HepG2 (cell line): Measurements from ENCODE around the gene CCL4. TPM values are rescaled to one million over a fixed set of nuclear protein-coding genes. Genes with fewer than 3 reads are reported as not detected.

ENCODE experiments used
- ATAC-seq: fragments of 200-7000 bp; cut with Tn5 transposase; 3 replicates; pipeline ENCODE4 v1.9.1; 2020; ENCODE audit warnings: mild to moderate bottlenecking, moderate library complexity
- BruUV-seq: library from RNA; stranded (reverse); fragments of 400-500 nt; replicated peaks from 2 replicates; lab custom pipeline; 2021; lab: Mats Ljungman, UMichigan
- CTCF ChIA-PET: fragments of 300-600 bp; formaldehyde crosslinking; extraction: SDS; loops from one replicate; lab custom pipeline; 2021; ENCODE audit warnings: low total read pairs, inconsistent platforms, low intra/inter-chr PET ratio; lab: Yijun Ruan, JAX
- POLR2A ChIA-PET: fragments of 350-600 bp; sonication (Branson Sonifier 250); formaldehyde crosslinking; loops from one replicate; lab custom pipeline; 2020; ENCODE audit warnings: antibody characterized with exemption, inconsistent platforms; lab: Yijun Ruan, JAX
- DNase-seq: peaks from one replicate; pipeline ENCODE4 v3.0.0-alpha.2; 2015; ENCODE audit warnings: low spot score
- FAIRE-seq: peaks from 3 replicates; lab custom pipeline; 2011; peaks lifted over from hg19 to GRCh38; lab: Jason Lieb, UNC
- H2AFZ ChIP-seq: one replicate; pipeline ENCODE4 v1.6.1; 2011; ENCODE audit warnings: low read length, inconsistent platforms
- H3K27ac ChIP-seq: fragments of 300-600 bp; 3 replicates; pipeline ENCODE4 v1.8.0; 2011; ENCODE audit warnings: mixed run types, mild to moderate bottlenecking, mixed read lengths, low read length, inconsistent platforms; ENCODE audit not compliant: insufficient read depth; ENCODE audit errors: extremely low read length
- H3K27me3 ChIP-seq, 2 experiments: fragments of 200-600 bp in 1 of 2; 2 replicates in 1 of 2; 3 replicates in 1 of 2; pipeline versions ENCODE4 v1.6.0 to v1.8.0; 2011; ENCODE audit warnings: low read length in 2 of 2, mild to moderate bottlenecking in 2 of 2, moderate library complexity in 2 of 2, inconsistent platforms in 1 of 2; ENCODE audit not compliant: insufficient read depth in 2 of 2, control insufficient read depth in 1 of 2
- H3K36me3 ChIP-seq, 2 experiments: fragments of 200-600 bp in 1 of 2; replicated peaks in 1 of 2; 2 replicates in 1 of 2; 3 replicates in 1 of 2; pipeline versions ENCODE4 v1.5.1 to v1.8.0; 2011; ENCODE audit warnings: low read length in 2 of 2, inconsistent platforms in 1 of 2; ENCODE audit not compliant: insufficient read depth in 2 of 2, control insufficient read depth in 1 of 2
- H3K4me1 ChIP-seq: 2 replicates; pipeline ENCODE4 v1.5.1; 2012; ENCODE audit warnings: low read length, inconsistent platforms; ENCODE audit not compliant: insufficient read depth
- H3K4me2 ChIP-seq: 2 replicates; pipeline ENCODE4 v1.6.0; 2011; ENCODE audit warnings: low read depth, low read length, inconsistent platforms
- H3K4me3 ChIP-seq, 3 experiments: fragments of 200-600 bp in 1 of 3; sonication (generic), shearing (Covaris generic) in 1 of 3; replicated peaks in 1 of 3; 2 replicates each; pipeline ENCODE4 v1.5.1; 2011 to 2016; ENCODE audit warnings: low read length in 3 of 3, inconsistent platforms in 2 of 3, low read depth in 2 of 3, mild to moderate bottlenecking in 2 of 3, control low read depth in 1 of 3, mixed read lengths in 1 of 3; ENCODE audit not compliant: insufficient read depth in 1 of 3
- H3K79me2 ChIP-seq: one replicate; pipeline ENCODE4 v1.6.1; 2011; ENCODE audit warnings: low read length, inconsistent platforms; ENCODE audit not compliant: insufficient read depth
- H3K9ac ChIP-seq: 2 replicates; pipeline ENCODE4 v1.6.0; 2011; ENCODE audit warnings: mild to moderate bottlenecking, low read depth, low read length, inconsistent platforms; ENCODE audit not compliant: insufficient read depth
- H3K9me3 ChIP-seq: 2 replicates; pipeline ENCODE4 v1.5.1; 2012; ENCODE audit warnings: mild to moderate bottlenecking, low read length
- H4K20me1 ChIP-seq: 2 replicates; pipeline ENCODE4 v1.6.0; 2011; ENCODE audit warnings: inconsistent platforms, mild to moderate bottlenecking, low read length, moderate library complexity; ENCODE audit not compliant: insufficient read depth
- BORCS8-MEF2B ChIP-seq: sonication (generic); formaldehyde crosslinking; IDR thresholded peaks from 2 replicates; pipeline ENCODE4 v1.8.0; 2022; ENCODE audit warnings: mild to moderate bottlenecking, missing genetic modification reagents
- FOXC1 ChIP-seq: sonication (generic); formaldehyde crosslinking; IDR thresholded peaks from 2 replicates; pipeline ENCODE4 v1.8.0; 2022; ENCODE audit warnings: mild to moderate bottlenecking, missing genetic modification reagents, borderline replicate concordance
- MAFK ChIP-seq, 2 experiments: IDR thresholded peaks in 1 of 2; conservative IDR thresholded peaks in 1 of 2; 2 replicates each; pipeline ENCODE4 v1.6.1; 2011; ENCODE audit warnings: improper control_type of control experiment in 2 of 2, low read length in 2 of 2
- MTF1 ChIP-seq: sonication (generic); formaldehyde crosslinking; IDR thresholded peaks from 2 replicates; pipeline ENCODE4 v1.5.0; 2020; ENCODE audit warnings: missing genetic modification reagents
- ZFP36L2 ChIP-seq: sonication (generic); formaldehyde crosslinking; IDR thresholded peaks from 2 replicates; pipeline ENCODE4 v1.4.0; 2020; ENCODE audit warnings: missing genetic modification reagents
- ZNF879 ChIP-seq: sonication (generic); formaldehyde crosslinking; IDR thresholded peaks from 2 replicates; pipeline ENCODE4 v1.8.1; 2023; ENCODE audit warnings: missing genetic modification reagents
- ZSCAN30 ChIP-seq: sonication (generic); formaldehyde crosslinking; IDR thresholded peaks from 2 replicates; pipeline ENCODE4 v1.5.0; 2020; ENCODE audit warnings: mild to moderate bottlenecking, missing genetic modification reagents
- WGBS: methylation state at CpG from one replicate; pipeline ENCODE4 v1.1.6; 2017; ENCODE audit warnings: low lambda C conversion rate; 5-methylcytosine and 5-hydroxymethylcytosine counted together
- in situ Hi-C: cut with HindIII; loops from 2 replicates; pipeline ENCODE4 v1.10.0; 2017; ENCODE audit warnings: low pct_unique_long_range_greater_than_20kb; ENCODE audit not compliant: extremely low pct_ligation_motif_present
- intact Hi-C: fragments of 100-400 bp; cut with micrococcal nuclease; formaldehyde crosslinking; loops from one replicate; pipeline ENCODE4 v1.10.0; 2022; ENCODE audit not compliant: unreplicated experiment
- polyA plus RNA-seq, 8 experiments: library from polyadenylated mRNA; depleted of rRNA in 3 of 8; stranded (reverse) in 7 of 8; unstranded in 1 of 8; fragments of >200 nt; fragmentation: Illumina TruSeq in 4 of 8; extraction: Trizol in 4 of 8; gene quantifications; 2 replicates each; pipeline versions ENCODE4 v1.2.1 to v1.2.3, GENCODE V29; 2011 to 2016; ENCODE audit warnings: low read depth in 4 of 8, missing spikeins in 1 of 8, mixed read lengths in 1 of 8; ENCODE audit not compliant: insufficient read depth in 1 of 8
- total RNA-seq, 5 experiments: library from RNA; depleted of rRNA; stranded (reverse); fragments of >200 nt; fragmentation: Illumina TruSeq; extraction: Trizol; gene quantifications; 2 replicates each; pipeline ENCODE4 v1.2.3, GENCODE V29; 2016; ENCODE audit warnings: low read depth in 1 of 5

The CCL4 gene
- total and polyA plus RNA-seq, 2 of the 13 experiments (the other 11 are each of a cell fraction or from before 2014, with no cell fraction given) = not detected

DNA sequence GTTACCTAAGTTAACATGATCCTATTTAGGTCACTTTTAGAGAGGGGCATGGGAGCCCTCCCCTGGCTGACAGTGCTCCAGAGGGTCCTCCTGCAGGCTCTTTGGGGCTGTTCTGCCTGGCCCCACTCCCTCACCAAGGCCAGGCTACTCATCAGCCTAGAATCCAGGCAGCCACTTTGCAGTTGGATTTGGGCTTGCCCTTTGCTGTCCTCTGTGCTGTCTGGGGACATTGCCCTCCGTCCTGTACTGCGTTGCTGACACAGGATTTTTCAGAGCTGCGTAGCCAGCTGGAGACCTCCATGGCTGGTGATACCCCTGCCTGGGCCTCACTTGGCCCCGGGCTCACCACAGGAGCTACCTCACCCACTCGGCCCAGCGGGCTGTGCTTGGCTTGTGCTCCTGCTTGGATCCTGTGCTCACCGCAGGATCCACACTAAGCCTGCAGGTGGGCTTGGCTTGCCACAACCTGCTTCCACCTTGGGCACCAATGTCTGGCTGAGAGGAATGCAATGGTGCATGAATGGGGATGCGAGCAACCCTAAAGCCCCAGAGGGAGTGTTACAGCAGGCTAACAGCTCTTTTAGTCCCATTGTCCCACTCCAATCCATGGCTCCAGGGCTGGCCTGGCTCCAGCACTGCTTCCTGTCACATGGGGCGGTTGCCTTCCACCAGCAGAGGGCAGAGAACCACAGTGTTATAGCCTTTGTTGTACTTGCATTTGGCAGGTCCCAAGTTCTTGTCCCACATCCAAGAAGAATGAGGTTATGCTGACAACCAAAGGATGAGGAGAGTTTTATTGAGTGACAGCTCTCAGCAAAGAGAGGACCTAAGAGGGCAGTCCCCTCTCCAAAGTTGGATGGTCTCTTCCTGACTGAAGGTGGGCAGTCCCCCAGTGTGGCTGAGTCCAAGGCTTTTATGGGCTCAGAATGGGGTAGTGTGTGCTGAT, 21.5 kb downstream of the CCL4 start:
- no peak for FAIRE-seq
- Histone ChIP-seq H4K20me1 (no peaks in the 10 kb centered on the region), H2AFZ (no peak overlapping the region), H3K9ac (no peak overlapping the region), H3K4me1 (no peaks in the 10 kb centered on the region), H3K36me3 (no peaks in the 10 kb centered on the region), H3K9me3 (peaks cover 11% of the 10 kb centered on the region; the same call in 1 of the 2 replicates), H3K27me3 (no peaks in the 10 kb centered on the region), H3K4me3 (no peak overlapping the region), H3K4me2 (no peak overlapping the region), H3K79me2 (no peaks in the 10 kb centered on the region), H3K27ac (no peak overlapping the region)
- in situ Hi-C loops = no loop called here
- POLR2A ChIA-PET = no interaction called here
- BruUV-seq = no TSS peak
- CTCF ChIA-PET = no interaction called here
- TF ChIP-seq ZSCAN30 (CRISPR knock-in tag) (no peak), MTF1 (CRISPR knock-in tag) (no peak), ZNF879 (no peak), BORCS8-MEF2B (CRISPR knock-in tag) (no peak), ZFP36L2 (CRISPR knock-in tag) (no peak), FOXC1 (no peak), MAFK (conservative IDR thresholded peaks at IDR 0.05 in 1 of 2, IDR thresholded peaks at IDR 0.05 in 1 of 2; ENCODE audit: low read length in 2 of 2) (peak in 1 of 2 experiments; percentile 28; a peak in 1 of 4 replicates)
- WGBS = 0% methylated on average over 2 of the region's 9 CpGs
- DNase-seq = no peak
- ATAC-seq = no peak
- intact Hi-C loops = no loop called here
